ENCODE data around the gene NEDD4L.

NEDD4L gene

GRCh38 chr18:58270396-58270795, 226.4 kb downstream of the NEDD4L start:
- no peak for ATAC-seq
- TF ChIP-seq ESRRG (CRISPR knock-in tag; IDR thresholded peaks at IDR 0.05) (no peak), ARNTL (CRISPR knock-in tag; IDR thresholded peaks at IDR 0.05; ENCODE audit: borderline replicate concordance, low read depth) (no peak), ZC3H10 (CRISPR knock-in tag; IDR thresholded peaks at IDR 0.05) (no peak), ISL1 (CRISPR knock-in tag; IDR thresholded peaks at IDR 0.05) (no peak), CREB5 (CRISPR knock-in tag; IDR thresholded peaks at IDR 0.05; ENCODE audit: low read depth) (no peak), TCF4 (CRISPR knock-in tag; IDR thresholded peaks at IDR 0.05; ENCODE audit: borderline replicate concordance) (no peak), PPARA (CRISPR knock-in tag; IDR thresholded peaks at IDR 0.05; ENCODE audit: borderline replicate concordance) (no peak), CSRNP3 (CRISPR knock-in tag; IDR thresholded peaks at IDR 0.05) (no peak), OSR1 (CRISPR knock-in tag; IDR thresholded peaks at IDR 0.05) (no peak), ZNF8 (CRISPR knock-in tag; IDR thresholded peaks at IDR 0.05) (no peak), ZNF565 (CRISPR knock-in tag; conservative IDR thresholded peaks at IDR 0.05; ENCODE audit: low read depth) (no peak), ZFP30 (CRISPR knock-in tag; IDR thresholded peaks at IDR 0.05) (no peak), POU6F1 (CRISPR knock-in tag; IDR thresholded peaks at IDR 0.05; ENCODE audit: borderline replicate concordance, low read depth) (no peak), RARB (CRISPR knock-in tag; IDR thresholded peaks at IDR 0.05) (no peak), CSDC2 (CRISPR knock-in tag; IDR thresholded peaks at IDR 0.05) (no peak), TOX (CRISPR knock-in tag; IDR thresholded peaks at IDR 0.05; ENCODE audit: borderline replicate concordance) (no peak), ZFP3 (CRISPR knock-in tag; IDR thresholded peaks at IDR 0.05) (no peak), ZNF70 (CRISPR knock-in tag; IDR thresholded peaks at IDR 0.05) (no peak), PATZ1 (CRISPR knock-in tag; IDR thresholded peaks at IDR 0.05; ENCODE audit: borderline replicate concordance) (no peak)

- no peak for ATAC-seq
- TF ChIP-seq SNAI2 (CRISPR knock-in tag; IDR thresholded peaks at IDR 0.05) (no peak), ISL1 (CRISPR knock-in tag; IDR thresholded peaks at IDR 0.05) (no peak), CSDC2 (CRISPR knock-in tag; IDR thresholded peaks at IDR 0.05) (no peak), PATZ1 (CRISPR knock-in tag; IDR thresholded peaks at IDR 0.05; ENCODE audit: borderline replicate concordance) (no peak), ZFP30 (CRISPR knock-in tag; IDR thresholded peaks at IDR 0.05) (no peak), ESRRG (CRISPR knock-in tag; IDR thresholded peaks at IDR 0.05) (no peak), TSHZ2 (CRISPR knock-in tag; IDR thresholded peaks at IDR 0.05) (no peak)
These were observed 227.7 kb downstream of the NEDD4L start for GRCh38 chr18:58271770-58272169.
